GM12878 (cell line): ENCODE data around the gene SMCO1. TPM values are rescaled to one million over a fixed set of nuclear protein-coding genes. Genes with fewer than 3 reads are reported as not detected.

Experiments used
- ATAC-seq: fragments of 200-7000 bp; cut with Tn5 transposase; 3 replicates; pipeline ENCODE4 v1.9.1; 2020; ENCODE audit warnings: mild to moderate bottlenecking, moderate library complexity
- BruUV-seq: library from RNA; stranded (reverse); fragments of 400-500 nt; replicated peaks from 2 replicates; lab custom pipeline; 2021; lab: Mats Ljungman, UMichigan
- CTCF ChIA-PET: fragments of 300-600 bp; sonication (Branson Sonifier 250); formaldehyde crosslinking; extraction: SDS; loops from one replicate; lab custom pipeline; 2021; ENCODE audit warnings: inconsistent platforms; lab: Yijun Ruan, JAX
- POLR2A ChIA-PET: fragments of 350-600 bp; formaldehyde crosslinking; extraction: SDS; loops from one replicate; lab custom pipeline; 2021; ENCODE audit warnings: inconsistent platforms; lab: Charles Lee
- RAD21 ChIA-PET: fragments of 300-600 bp; sonication (Branson Sonifier 250); formaldehyde crosslinking; loops from one replicate; lab custom pipeline; 2023; ENCODE audit warnings: antibody characterized with exemption; ENCODE audit not compliant: unreplicated experiment; lab: Charles Lee
- SMC1A ChIA-PET: fragments of 300-600 bp; sonication (Branson Sonifier 250); formaldehyde crosslinking; loops from one replicate; lab custom pipeline; 2023; ENCODE audit not compliant: unreplicated experiment, uncharacterized antibody; lab: Charles Lee
- DNase-seq: peaks from one replicate; pipeline ENCODE4 v3.0.0-alpha.2; 2011; ENCODE audit warnings: low read depth, low spot score
- FAIRE-seq: peaks from 3 replicates; lab custom pipeline; 2011; peaks lifted over from hg19 to GRCh38; lab: Jason Lieb, UNC
- H2AFZ ChIP-seq: 2 replicates; pipeline ENCODE4 v1.6.0; 2011; ENCODE audit warnings: low read depth, low read length, control low read depth; ENCODE audit not compliant: control insufficient read depth
- H3K27ac ChIP-seq: 2 replicates; pipeline ENCODE4 v1.5.1; 2011; ENCODE audit warnings: control low read depth; ENCODE audit not compliant: control insufficient read depth, insufficient read depth
- H3K27me3 ChIP-seq, 2 experiments: replicated peaks in 1 of 2; 2 replicates each; pipeline versions ENCODE4 v1.6.0 to v1.6.1; 2011; ENCODE audit warnings: low read length in 1 of 2; ENCODE audit not compliant: control insufficient read depth in 2 of 2, insufficient read depth in 2 of 2
- H3K36me3 ChIP-seq, 2 experiments: 2 replicates each; pipeline ENCODE4 v1.5.1; 2011; ENCODE audit warnings: low read length in 1 of 2; ENCODE audit not compliant: control insufficient read depth in 2 of 2, insufficient read depth in 2 of 2
- H3K4me1 ChIP-seq: 2 replicates; pipeline ENCODE4 v1.6.1; 2011; ENCODE audit warnings: mild to moderate bottlenecking, low read length, moderate library complexity, mixed read lengths; ENCODE audit not compliant: control insufficient read depth, insufficient read depth
- H3K4me2 ChIP-seq: 2 replicates; pipeline ENCODE4 v1.6.0; 2011; ENCODE audit warnings: control low read depth; ENCODE audit not compliant: control insufficient read depth, insufficient read depth
- H3K4me3 ChIP-seq: fragments of 200-600 bp; sonication (generic); 2 replicates; pipeline ENCODE4 v1.5.1; 2016
- H3K79me2 ChIP-seq: 2 replicates; pipeline ENCODE4 v1.6.0; 2011; ENCODE audit warnings: low read length; ENCODE audit not compliant: control insufficient read depth, insufficient read depth
- H3K9ac ChIP-seq: 2 replicates; pipeline ENCODE4 v1.8.0; 2011; ENCODE audit warnings: low read length, control low read depth, mixed read lengths; ENCODE audit not compliant: control insufficient read depth, insufficient read depth
- H3K9me3 ChIP-seq: replicated peaks from 3 replicates; pipeline ENCODE4 v1.5.1; 2011; ENCODE audit warnings: mild to moderate bottlenecking, low read length; ENCODE audit not compliant: control insufficient read depth, insufficient read depth
- H4K20me1 ChIP-seq: 2 replicates; pipeline ENCODE4 v1.6.0; 2011; ENCODE audit not compliant: control insufficient read depth, insufficient read depth
- BACH1 ChIP-seq: fragments of 450-650 bp; IDR thresholded peaks from 2 replicates; pipeline ENCODE4 v1.6.1; 2017; ENCODE audit warnings: mild to moderate bottlenecking, borderline replicate concordance
- CBX5 ChIP-seq: sonication (generic); IDR thresholded peaks from 2 replicates; pipeline ENCODE4 v1.6.1; 2016; ENCODE audit warnings: low read depth, moderate library complexity, mild to moderate bottlenecking, inconsistent platforms
- EP300 ChIP-seq, 2 experiments: fragments of 150-350 bp in 1 of 2; IDR thresholded peaks; 2 replicates each; pipeline ENCODE4 v1.6.1; 2011 to 2012; ENCODE audit warnings: low read depth in 2 of 2, low read length in 2 of 2, borderline replicate concordance in 1 of 2, improper control_type of control experiment in 1 of 2, inconsistent platforms in 1 of 2; ENCODE audit not compliant: control insufficient read depth in 1 of 2
- JUNB ChIP-seq: IDR thresholded peaks from 2 replicates; pipeline ENCODE4 v1.6.1; 2016; ENCODE audit warnings: antibody characterized with exemption, mild to moderate bottlenecking
- KDM1A ChIP-seq: fragments of 200-600 bp; sonication (generic); IDR thresholded peaks from 2 replicates; pipeline ENCODE4 v1.6.1; 2016; ENCODE audit warnings: borderline replicate concordance
- MEF2B ChIP-seq: fragments of 450-650 bp; IDR thresholded peaks from 2 replicates; pipeline ENCODE4 v1.6.1; 2018; ENCODE audit warnings: mild to moderate bottlenecking, moderate library complexity; ENCODE audit not compliant: partially characterized antibody, poor library complexity, severe bottlenecking
- MYC ChIP-seq: IDR thresholded peaks from 2 replicates; pipeline ENCODE4 v1.6.1; 2011; ENCODE audit warnings: mild to moderate bottlenecking, low read length, moderate library complexity, inconsistent platforms; ENCODE audit not compliant: insufficient read depth, insufficient replicate concordance, insufficient read length, severe bottlenecking
- NFYA ChIP-seq: IDR thresholded peaks from 2 replicates; pipeline ENCODE4 v1.6.1; 2011; ENCODE audit warnings: low read depth, mild to moderate bottlenecking, low read length, improper control_type of control experiment, borderline replicate concordance
- NFYB ChIP-seq: IDR thresholded peaks from 2 replicates; pipeline ENCODE4 v1.6.1; 2011; ENCODE audit warnings: low read depth, mild to moderate bottlenecking, low read length, improper control_type of control experiment, moderate library complexity; ENCODE audit not compliant: insufficient read depth
- POLR2A ChIP-seq: IDR thresholded peaks from 2 replicates; pipeline ENCODE4 v1.6.1; 2011; ENCODE audit warnings: low read depth, mild to moderate bottlenecking, low read length
- POLR2AphosphoS5 ChIP-seq: IDR thresholded peaks from 2 replicates; pipeline ENCODE4 v1.6.1; 2011; ENCODE audit warnings: mild to moderate bottlenecking, low read length, inconsistent platforms
- SIN3A ChIP-seq: IDR thresholded peaks from 2 replicates; pipeline ENCODE4 v1.6.1; 2012; ENCODE audit warnings: low read depth, low read length, improper control_type of control experiment
- SPI1 ChIP-seq: IDR thresholded peaks from 2 replicates; pipeline ENCODE4 v1.6.1; 2011; ENCODE audit warnings: low read depth, mild to moderate bottlenecking, low read length, moderate library complexity, borderline replicate concordance; ENCODE audit not compliant: insufficient read depth
- SRF ChIP-seq, 2 experiments: IDR thresholded peaks; 2 replicates each; pipeline ENCODE4 v1.6.1; 2011; ENCODE audit warnings: low read depth in 2 of 2, low read length in 2 of 2, mild to moderate bottlenecking in 1 of 2, moderate library complexity in 1 of 2
- YBX1 ChIP-seq: fragments of 450-650 bp; IDR thresholded peaks from 2 replicates; pipeline ENCODE4 v1.6.1; 2016; ENCODE audit warnings: antibody characterized with exemption
- ZNF207 ChIP-seq: fragments of 450-650 bp; IDR thresholded peaks from 2 replicates; pipeline ENCODE4 v1.6.1; 2014; ENCODE audit warnings: antibody characterized with exemption, mild to moderate bottlenecking, borderline replicate concordance
- in situ Hi-C: fragments of 300-500 bp; cut with MboI; formaldehyde crosslinking; loops from 9 replicates; pipeline ENCODE4 v1.14.3; 2018; ENCODE audit warnings: mixed read lengths
- intact Hi-C: fragments of 100-400 bp; cut with micrococcal nuclease; formaldehyde crosslinking; loops from one replicate; pipeline ENCODE4 v1.14.2; 2022; ENCODE audit not compliant: unreplicated experiment
- polyA plus RNA-seq, 11 experiments: library from polyadenylated mRNA; depleted of rRNA in 4 of 11; unstranded in 6 of 11; stranded (reverse) in 5 of 11; fragments of >200 nt; fragmentation: Nextera tagmentation in 4 of 11; fragmentation: Illumina TruSeq in 1 of 11; extraction: Ambion mirVana in 4 of 11; extraction: Trizol in 1 of 11; gene quantifications; 1 replicate in 1 of 11; 2 replicates in 10 of 11; pipeline versions ENCODE4 v1.2.1 to v1.2.3, GENCODE V29; 2011 to 2016; ENCODE audit warnings: inconsistent platforms in 2 of 11, missing spikeins in 2 of 11, low read depth in 1 of 11
- total RNA-seq, 4 experiments: library from RNA; depleted of rRNA in 3 of 4; stranded (reverse); fragments of >200 nt in 3 of 4; fragmentation: Illumina TruSeq in 1 of 4; extraction: Trizol in 1 of 4; gene quantifications; 2 replicates each; pipeline versions ENCODE4 v1.2.1 to v1.2.3, GENCODE V29; 2013 to 2021
- TF ChIP-seq, protein P1 (sequence below): fragments of 150-350 bp; IDR thresholded peaks from 2 replicates; pipeline ENCODE4 v1.6.1; 2016; ENCODE audit warnings: low read depth, low read length
- TF ChIP-seq, protein P2 (sequence below): IDR thresholded peaks from 2 replicates; pipeline ENCODE4 v1.6.1; 2012; ENCODE audit warnings: low read depth, low read length, improper control_type of control experiment

Gene SMCO1
- total and polyA plus RNA-seq, 10 of the 15 experiments (the other 5 are each of a cell fraction or from before 2014, with no cell fraction given): 0.05 TPM; not detected in 9

DNA sequence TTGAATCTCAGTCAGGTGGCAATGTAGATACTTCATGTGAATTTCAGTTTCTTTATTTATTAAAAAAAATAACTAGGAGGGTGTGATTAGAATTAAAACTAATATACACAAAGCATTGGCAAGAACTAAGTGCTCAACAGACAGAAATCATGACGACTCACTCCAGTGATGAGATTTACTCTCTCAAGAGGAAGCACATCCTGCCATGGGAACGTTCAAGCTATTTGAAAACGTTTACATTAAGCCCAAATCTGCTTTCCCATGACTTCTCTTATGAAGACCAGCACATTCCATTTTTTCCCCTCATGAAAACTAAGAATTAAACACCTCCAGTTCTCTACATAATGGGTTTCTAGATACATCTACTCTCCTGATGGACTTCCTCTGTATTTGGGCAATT is 44.7 kb upstream of the SMCO1 start (continued):
- TF ChIP-seq, protein P1, sequence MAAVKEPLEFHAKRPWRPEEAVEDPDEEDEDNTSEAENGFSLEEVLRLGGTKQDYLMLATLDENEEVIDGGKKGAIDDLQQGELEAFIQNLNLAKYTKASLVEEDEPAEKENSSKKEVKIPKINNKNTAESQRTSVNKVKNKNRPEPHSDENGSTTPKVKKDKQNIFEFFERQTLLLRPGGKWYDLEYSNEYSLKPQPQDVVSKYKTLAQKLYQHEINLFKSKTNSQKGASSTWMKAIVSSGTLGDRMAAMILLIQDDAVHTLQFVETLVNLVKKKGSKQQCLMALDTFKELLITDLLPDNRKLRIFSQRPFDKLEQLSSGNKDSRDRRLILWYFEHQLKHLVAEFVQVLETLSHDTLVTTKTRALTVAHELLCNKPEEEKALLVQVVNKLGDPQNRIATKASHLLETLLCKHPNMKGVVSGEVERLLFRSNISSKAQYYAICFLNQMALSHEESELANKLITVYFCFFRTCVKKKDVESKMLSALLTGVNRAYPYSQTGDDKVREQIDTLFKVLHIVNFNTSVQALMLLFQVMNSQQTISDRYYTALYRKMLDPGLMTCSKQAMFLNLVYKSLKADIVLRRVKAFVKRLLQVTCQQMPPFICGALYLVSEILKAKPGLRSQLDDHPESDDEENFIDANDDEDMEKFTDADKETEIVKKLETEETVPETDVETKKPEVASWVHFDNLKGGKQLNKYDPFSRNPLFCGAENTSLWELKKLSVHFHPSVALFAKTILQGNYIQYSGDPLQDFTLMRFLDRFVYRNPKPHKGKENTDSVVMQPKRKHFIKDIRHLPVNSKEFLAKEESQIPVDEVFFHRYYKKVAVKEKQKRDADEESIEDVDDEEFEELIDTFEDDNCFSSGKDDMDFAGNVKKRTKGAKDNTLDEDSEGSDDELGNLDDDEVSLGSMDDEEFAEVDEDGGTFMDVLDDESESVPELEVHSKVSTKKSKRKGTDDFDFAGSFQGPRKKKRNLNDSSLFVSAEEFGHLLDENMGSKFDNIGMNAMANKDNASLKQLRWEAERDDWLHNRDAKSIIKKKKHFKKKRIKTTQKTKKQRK: no peak
- no peak for TF ChIP-seq CBX5
- no peak for TF ChIP-seq EP300 (IDR thresholded peaks at IDR 0.05; ENCODE audit: borderline replicate concordance in 1 of 2, control insufficient read depth in 1 of 2, low read depth in 2 of 2, low read length in 2 of 2)
- no peak for TF ChIP-seq POLR2A
- TF ChIP-seq SRF (IDR thresholded peaks at IDR 0.05; ENCODE audit: low read depth in 2 of 2, low read length in 2 of 2): no peak
- TF ChIP-seq KDM1A: no peak
- TF ChIP-seq JUNB: no peak
- TF ChIP-seq NFYA: no peak

DNA sequence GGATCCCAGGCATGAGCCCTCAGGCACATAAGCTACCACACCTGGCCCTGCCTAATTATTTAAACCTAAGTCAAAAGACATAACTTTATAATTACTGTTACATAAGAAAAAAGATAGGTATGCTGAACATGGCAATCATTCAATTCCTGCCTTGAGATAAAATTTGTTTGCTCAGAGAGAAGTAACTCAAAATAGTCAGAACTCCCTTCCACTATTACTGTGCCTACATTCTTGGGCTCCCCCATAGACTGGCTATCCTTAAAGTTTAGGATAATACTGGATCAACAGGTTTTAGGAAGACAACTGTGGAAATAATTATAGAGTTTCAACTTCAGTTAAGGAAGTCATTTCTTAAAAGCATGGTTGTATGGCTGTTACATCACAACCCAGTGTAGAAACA is 43.3 kb upstream of the SMCO1 start:
- Histone ChIP-seq H3K4me1 (peaks cover 8% of the 10 kb centered on the region), H3K36me3 (no peaks in the 10 kb centered on the region; a peak in 1 of 4 replicates), H3K79me2 (no peaks in the 10 kb centered on the region), H3K9ac (no peak overlapping the region), H3K27me3 (no peaks in the 10 kb centered on the region), H4K20me1 (no peaks in the 10 kb centered on the region), H3K4me2 (no peak overlapping the region), H3K4me3 (no peak overlapping the region), H2AFZ (no peak overlapping the region), H3K9me3 (no peaks in the 10 kb centered on the region), H3K27ac (no peak overlapping the region)
- in situ Hi-C loops: no loop called here
- ChIA-PET POLR2A (no interaction called here), RAD21 (no interaction called here), CTCF (no interaction called here), SMC1A (no interaction called here)
- no TSS peak for BruUV-seq
- no peak for FAIRE-seq
- no peak for TF ChIP-seq NFYB
- TF ChIP-seq MYC: no peak
- TF ChIP-seq NFYA: no peak
- TF ChIP-seq SPI1: no peak
- TF ChIP-seq EP300 (IDR thresholded peaks at IDR 0.05; ENCODE audit: borderline replicate concordance in 1 of 2, control insufficient read depth in 1 of 2, low read depth in 2 of 2, low read length in 2 of 2): no peak
- TF ChIP-seq, protein P2, sequence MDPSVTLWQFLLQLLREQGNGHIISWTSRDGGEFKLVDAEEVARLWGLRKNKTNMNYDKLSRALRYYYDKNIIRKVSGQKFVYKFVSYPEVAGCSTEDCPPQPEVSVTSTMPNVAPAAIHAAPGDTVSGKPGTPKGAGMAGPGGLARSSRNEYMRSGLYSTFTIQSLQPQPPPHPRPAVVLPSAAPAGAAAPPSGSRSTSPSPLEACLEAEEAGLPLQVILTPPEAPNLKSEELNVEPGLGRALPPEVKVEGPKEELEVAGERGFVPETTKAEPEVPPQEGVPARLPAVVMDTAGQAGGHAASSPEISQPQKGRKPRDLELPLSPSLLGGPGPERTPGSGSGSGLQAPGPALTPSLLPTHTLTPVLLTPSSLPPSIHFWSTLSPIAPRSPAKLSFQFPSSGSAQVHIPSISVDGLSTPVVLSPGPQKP: no peak
- no peak for TF ChIP-seq ZNF207
- TF ChIP-seq POLR2AphosphoS5: no peak
- no peak for TF ChIP-seq SIN3A
- TF ChIP-seq BACH1: no peak
- TF ChIP-seq MEF2B: no peak
- TF ChIP-seq YBX1: no peak
- no peak for DNase-seq
- no peak for ATAC-seq
- intact Hi-C loops: no loop called here
